ENCODE data around the gene NETO1.

NETO1 gene

GRCh38 chr18:72867746-72868584 is at the start of gene NETO1:
NETO1 (minus strand) TSS chr18:72867987; CDS start chr18:72867291, 696 bp downstream.
- no peak for DNase-seq

GRCh38 chr18:72910045-72910444 is 42.3 kb upstream of the NETO1 start:
- DNase-seq = no peak

GRCh38 chr18:72908181-72908580 is 40.4 kb upstream of the NETO1 start:
- DNase-seq = no peak

- no peak for DNase-seq
Measured at GRCh38 chr18:72903033-72903432, 35.2 kb upstream of the NETO1 start.

GRCh38 chr18:72899338-72899737 is 31.6 kb upstream of the NETO1 start:
- no peak for DNase-seq

GRCh38 chr18:72898870-72899269 is 31.1 kb upstream of the NETO1 start:
- DNase-seq = no peak

- no peak for DNase-seq
Measured at GRCh38 chr18:72895548-72895947, 27.8 kb upstream of the NETO1 start.

GRCh38 chr18:72878561-72878960 is 10.8 kb upstream of the NETO1 start:
- DNase-seq = no peak

GRCh38 chr18:72878143-72878542 is 10.4 kb upstream of the NETO1 start:
- no peak for DNase-seq

GRCh38 chr18:72871091-72871490 is 3.3 kb upstream of the NETO1 start:
- no peak for DNase-seq

- no peak for DNase-seq
Measured at GRCh38 chr18:72869226-72870185, 1.7 kb upstream of the NETO1 start.

GRCh38 chr18:72868585-72869225 is 918 bp upstream of the NETO1 start:
- no peak for DNase-seq

GRCh38 chr18:72866901-72867745 is 664 bp downstream of the NETO1 start:
- no peak for DNase-seq

- no peak for DNase-seq
Measured at GRCh38 chr18:72866442-72866900, 1.3 kb downstream of the NETO1 start.

GRCh38 chr18:72863754-72864153 is 4.0 kb downstream of the NETO1 start:
- no peak for DNase-seq

GRCh38 chr18:72859088-72859487 is 8.7 kb downstream of the NETO1 start:
- DNase-seq = no peak

- no peak for DNase-seq
Measured at GRCh38 chr18:72849671-72850070, 18.1 kb downstream of the NETO1 start.

GRCh38 chr18:72848503-72849237 is 19.1 kb downstream of the NETO1 start:
- no peak for DNase-seq

GRCh38 chr18:72847771-72848170 is 20.0 kb downstream of the NETO1 start:
- DNase-seq = no peak

GRCh38 chr18:72846736-72847533 is 20.9 kb downstream of the NETO1 start:
- no peak for DNase-seq

GRCh38 chr18:72843743-72844142 is 24.0 kb downstream of the NETO1 start:
- DNase-seq = no peak

Measured in CD4-positive, alpha-beta T cell treated with Interleukin-21 for 1 hour (primary cell).